HG03095 (cell line): ENCODE results near the gene RAG2.
"Not testable (repeated sequence)": the region's sequence is repeated elsewhere in the genome, so short reads cannot be mapped to it uniquely, and the experiment has no call there.

ENCODE experiments used
- ATAC-seq: cut with Tn5 transposase; IDR thresholded peaks from one replicate; pipeline ENCODE4 v1.9.1; 2021; ENCODE audit warnings: moderate library complexity; ENCODE audit not compliant: unreplicated experiment

Gene RAG2

DNA sequence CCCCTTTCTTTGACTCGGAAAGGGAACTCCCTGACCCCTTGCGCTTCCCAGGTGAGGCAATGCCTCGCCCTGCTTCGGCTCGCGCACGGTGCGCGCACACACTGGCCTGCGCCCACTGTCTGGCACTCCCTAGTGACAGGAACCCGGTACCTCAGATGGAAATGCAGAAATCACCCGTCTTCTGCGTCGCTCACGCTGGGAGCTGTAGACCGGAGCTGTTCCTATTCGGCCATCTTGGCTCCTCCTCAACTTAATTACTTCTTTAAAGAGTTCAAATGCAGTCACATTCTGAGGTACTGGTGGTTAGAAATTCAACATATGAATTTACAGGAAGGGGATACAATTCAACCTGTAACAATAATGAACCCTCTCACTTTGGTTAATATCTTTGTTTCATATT is 40.6 kb downstream of the RAG2 start:
- not testable (repeated sequence) for ATAC-seq

GRCh38 chr11:36550385-36551115 is 47.5 kb downstream of the RAG2 start:
- ATAC-seq = no peak
